GM12875 (cell line): Measurements from ENCODE around the gene CLNK.

Experiments
- H3K4me3 ChIP-seq: one replicate; pipeline ENCODE4 v1.5.1; 2011; ENCODE audit warnings: low read depth, low read length, control low read depth
- TF ChIP-seq, protein P1 (sequence below): IDR thresholded peaks from 2 replicates; pipeline ENCODE4 v1.5.1; 2011; ENCODE audit warnings: low read depth, mild to moderate bottlenecking, control low read depth, inconsistent platforms, low read length, moderate library complexity, borderline replicate concordance; ENCODE audit not compliant: insufficient read depth

The CLNK gene

DNA sequence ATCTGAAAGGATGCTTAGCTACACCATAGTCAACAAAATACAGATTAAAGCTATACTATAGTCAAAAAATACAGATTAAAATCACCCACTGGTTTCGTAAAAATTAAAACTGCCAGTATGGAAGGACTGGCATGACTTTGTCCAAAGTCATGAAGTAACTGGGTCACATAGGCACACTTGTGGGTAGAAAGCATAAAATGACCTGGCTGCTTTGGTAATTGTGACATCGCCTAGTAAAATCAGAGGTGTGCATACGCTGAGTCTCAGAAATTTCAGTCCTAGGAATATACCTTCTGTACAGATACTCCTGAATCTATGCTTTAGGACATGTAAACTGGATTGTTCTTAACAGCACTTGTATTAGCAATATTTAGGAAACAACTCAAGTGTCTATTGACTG, 28.1 kb downstream of the CLNK start:
- TF ChIP-seq, protein P1, sequence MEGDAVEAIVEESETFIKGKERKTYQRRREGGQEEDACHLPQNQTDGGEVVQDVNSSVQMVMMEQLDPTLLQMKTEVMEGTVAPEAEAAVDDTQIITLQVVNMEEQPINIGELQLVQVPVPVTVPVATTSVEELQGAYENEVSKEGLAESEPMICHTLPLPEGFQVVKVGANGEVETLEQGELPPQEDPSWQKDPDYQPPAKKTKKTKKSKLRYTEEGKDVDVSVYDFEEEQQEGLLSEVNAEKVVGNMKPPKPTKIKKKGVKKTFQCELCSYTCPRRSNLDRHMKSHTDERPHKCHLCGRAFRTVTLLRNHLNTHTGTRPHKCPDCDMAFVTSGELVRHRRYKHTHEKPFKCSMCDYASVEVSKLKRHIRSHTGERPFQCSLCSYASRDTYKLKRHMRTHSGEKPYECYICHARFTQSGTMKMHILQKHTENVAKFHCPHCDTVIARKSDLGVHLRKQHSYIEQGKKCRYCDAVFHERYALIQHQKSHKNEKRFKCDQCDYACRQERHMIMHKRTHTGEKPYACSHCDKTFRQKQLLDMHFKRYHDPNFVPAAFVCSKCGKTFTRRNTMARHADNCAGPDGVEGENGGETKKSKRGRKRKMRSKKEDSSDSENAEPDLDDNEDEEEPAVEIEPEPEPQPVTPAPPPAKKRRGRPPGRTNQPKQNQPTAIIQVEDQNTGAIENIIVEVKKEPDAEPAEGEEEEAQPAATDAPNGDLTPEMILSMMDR = no peak
- no peak overlapping the region for H3K4me3 ChIP-seq

DNA sequence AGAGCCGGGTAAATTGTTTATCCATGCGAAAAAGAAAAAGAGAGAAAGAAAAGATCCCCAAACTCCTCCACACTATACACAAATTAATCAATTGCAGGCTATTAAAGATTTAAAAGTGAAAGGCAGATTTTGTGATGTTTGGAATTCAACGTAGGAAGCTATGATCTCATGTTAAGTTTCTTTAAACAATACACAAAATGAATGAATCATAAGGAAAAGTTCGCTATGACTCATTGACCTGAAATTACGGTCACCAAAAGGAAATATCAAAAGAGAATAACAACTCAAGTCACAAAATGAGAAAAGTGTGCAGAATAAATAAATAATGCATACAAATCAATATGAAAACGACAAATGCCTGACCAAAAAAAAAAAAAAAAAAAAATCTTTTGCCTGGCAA, 28.6 kb downstream of the CLNK start:
- H3K4me3 ChIP-seq = no peak overlapping the region
- TF ChIP-seq, protein P1 = no peak

DNA sequence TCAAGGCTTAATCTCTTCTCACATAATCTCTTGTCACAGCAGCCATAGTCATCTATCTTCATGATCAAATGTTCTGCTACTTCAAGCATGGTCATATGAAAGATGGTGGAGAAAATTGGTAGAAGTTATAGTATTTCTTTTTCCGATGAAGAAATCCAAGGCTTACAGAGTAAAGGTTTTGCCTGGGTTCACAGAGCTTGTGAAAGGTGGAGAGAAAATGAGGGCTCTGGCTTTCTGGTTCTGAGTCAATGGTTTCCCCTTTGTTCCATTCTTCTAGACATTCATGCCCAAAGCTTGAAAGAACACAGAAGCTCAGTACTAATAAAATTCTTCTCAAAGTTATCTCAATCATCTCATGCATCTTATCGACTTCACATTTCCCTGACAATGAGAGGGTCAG, 36.1 kb downstream of the CLNK start:
- no peak overlapping the region for H3K4me3 ChIP-seq
- TF ChIP-seq, protein P1 = no peak

DNA sequence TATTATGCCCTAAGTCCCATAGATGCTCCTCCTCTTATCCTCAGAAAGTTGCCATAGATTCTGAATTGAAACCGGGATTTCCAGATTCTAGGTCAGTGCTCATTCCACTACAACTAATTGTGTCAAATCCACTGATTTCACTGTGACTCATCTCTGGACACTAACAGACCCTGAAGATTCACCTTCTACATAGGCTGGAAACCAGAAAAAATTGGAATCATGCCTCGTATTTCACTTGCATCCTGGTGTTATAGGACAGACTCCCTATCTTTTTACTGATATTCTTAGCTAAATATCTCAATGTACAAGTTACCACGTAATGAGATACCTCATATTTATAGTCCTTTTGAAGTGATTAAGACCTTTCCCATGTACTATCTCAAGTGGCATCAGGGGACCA, 36.7 kb downstream of the CLNK start:
- no peak overlapping the region for H3K4me3 ChIP-seq
- TF ChIP-seq, protein P1 = no peak

DNA sequence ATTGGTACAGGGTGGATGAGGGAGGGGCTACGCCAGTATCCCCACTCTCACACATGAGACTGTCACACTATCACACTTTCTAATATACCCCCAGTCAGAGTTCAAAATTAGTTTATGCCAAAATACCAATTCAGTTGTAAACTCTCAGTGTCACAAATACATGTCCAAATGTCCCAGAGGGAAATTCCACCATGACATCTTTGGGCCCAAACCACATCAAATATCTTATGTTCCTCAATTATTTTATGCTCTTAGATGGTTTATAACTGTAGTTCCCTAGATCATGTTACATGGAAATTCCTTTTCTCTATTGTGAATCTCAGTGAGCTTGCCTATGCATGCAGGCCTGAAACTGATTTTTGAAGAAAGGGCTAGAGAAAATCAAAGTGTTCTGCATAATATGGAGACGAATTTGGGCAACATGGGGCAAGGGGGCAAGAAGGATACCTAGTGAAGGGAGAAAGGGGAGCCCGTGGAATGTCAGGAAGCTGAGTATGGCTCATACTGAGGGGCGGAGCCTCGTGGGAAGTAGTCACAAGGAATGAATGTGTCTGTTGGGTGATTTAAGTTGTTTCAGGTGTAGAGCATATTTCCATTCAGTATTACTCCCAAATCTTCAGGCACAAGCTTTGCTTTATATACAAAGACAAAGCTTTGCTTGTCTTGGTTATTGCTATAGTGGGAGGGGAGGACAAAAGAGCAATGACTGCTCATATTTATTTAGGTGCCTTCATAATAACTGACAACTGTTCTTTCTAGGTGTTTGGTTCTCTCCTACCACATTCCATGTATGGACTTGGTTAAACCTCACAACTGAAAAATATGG, 40.8 kb downstream of the CLNK start:
- TF ChIP-seq, protein P1 = no peak
- no peak overlapping the region for H3K4me3 ChIP-seq

DNA sequence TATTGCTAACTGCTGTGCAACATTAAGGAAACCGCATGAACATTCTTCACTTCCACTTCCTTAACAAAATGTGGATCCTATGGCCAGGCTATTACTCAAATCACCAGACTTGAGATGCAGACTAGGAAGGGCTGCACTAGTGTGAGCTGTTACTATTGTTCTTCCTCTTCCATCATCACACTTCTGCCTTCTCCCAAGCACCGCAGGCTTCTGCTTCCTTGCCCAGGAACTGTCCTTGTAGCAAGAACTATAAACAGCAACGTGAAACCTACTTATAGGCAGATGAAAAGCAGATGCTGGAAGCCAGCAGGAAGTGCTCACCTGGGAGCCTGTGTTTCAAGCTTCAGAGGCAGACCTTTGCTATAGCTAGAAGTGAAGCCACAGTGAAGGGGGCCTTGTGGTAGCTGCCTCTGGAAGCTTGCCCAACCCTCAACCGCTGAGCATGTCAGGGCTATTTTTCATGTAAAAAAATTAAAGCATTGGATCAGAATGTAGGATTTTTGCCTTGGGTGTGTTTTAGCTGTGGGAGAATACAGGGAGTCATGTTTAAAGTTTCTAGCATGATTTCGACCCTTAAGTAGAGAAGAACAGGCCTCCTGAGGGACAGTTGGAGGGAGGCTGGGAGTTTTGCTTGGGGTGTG, 43.9 kb downstream of the CLNK start:
- no peak overlapping the region for H3K4me3 ChIP-seq
- TF ChIP-seq, protein P1 = no peak

DNA sequence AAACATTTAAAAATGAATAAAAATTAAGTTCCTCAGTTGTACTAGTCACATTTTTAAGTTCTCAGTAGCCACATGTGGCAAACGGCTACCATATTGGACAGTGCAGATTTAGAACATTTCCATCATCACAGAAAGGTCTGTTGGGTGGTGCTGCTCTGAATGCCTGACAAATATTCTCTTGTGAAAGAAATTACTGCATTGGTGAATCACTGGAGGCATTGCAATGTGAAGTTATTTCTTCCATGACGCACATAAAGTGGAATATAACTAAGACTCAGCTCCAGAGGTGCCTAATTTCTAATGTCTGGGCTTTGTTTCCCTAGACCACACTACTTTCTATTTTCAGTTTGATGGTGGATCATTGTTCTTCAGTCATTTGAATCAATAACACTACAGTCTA, 44.9 kb downstream of the CLNK start:
- H3K4me3 ChIP-seq = no peak overlapping the region
- TF ChIP-seq, protein P1 = no peak
